SK-N-MC (cell line): Measurements from ENCODE around the gene TMEM88.

Experiments
- DNase-seq: peaks from one replicate; pipeline ENCODE4 v3.0.0-alpha.2; 2011; ENCODE audit warnings: low read depth, low spot score
- H3K27ac ChIP-seq: fragments of 200-600 bp; sonication (generic); 2 replicates; pipeline ENCODE4 v1.5.1; 2016; ENCODE audit warnings: mixed run types
- H3K36me3 ChIP-seq: fragments of 200-600 bp; sonication (generic); 2 replicates; pipeline ENCODE4 v1.6.1; 2017; ENCODE audit warnings: antibody characterized with exemption, low read length, mixed read lengths; ENCODE audit not compliant: insufficient read depth
- H3K4me3 ChIP-seq: fragments of 200-600 bp; sonication (generic); 2 replicates; pipeline ENCODE4 v1.5.1; 2016
- H3K9ac ChIP-seq: fragments of 200-600 bp; sonication (generic); 2 replicates; pipeline ENCODE4 v1.8.0; 2017; ENCODE audit warnings: mixed run types, mixed read lengths; ENCODE audit not compliant: insufficient read length
- H3K9me3 ChIP-seq: fragments of 200-600 bp; sonication (generic); 2 replicates; pipeline ENCODE4 v1.6.1; 2017; ENCODE audit warnings: low read depth, mild to moderate bottlenecking, antibody characterized with exemption, low read length, moderate library complexity, mixed read lengths
- EZH2 ChIP-seq: fragments of 200-600 bp; sonication (generic); IDR thresholded peaks from one replicate; pipeline ENCODE4 v1.6.1; 2017; ENCODE audit warnings: antibody characterized with exemption
- FOXP2 ChIP-seq: optimal IDR thresholded peaks from 2 replicates; pipeline ENCODE3; 2011; ENCODE audit warnings: mild to moderate bottlenecking, moderate library complexity; ENCODE audit not compliant: insufficient read depth; ENCODE audit errors: extremely low read length, control extremely low read depth
- POLR2AphosphoS5 ChIP-seq: IDR thresholded peaks from 2 replicates; pipeline ENCODE4 v1.6.1; 2012; ENCODE audit warnings: mild to moderate bottlenecking, low read depth, low read length, borderline replicate concordance

TMEM88 gene

DNA sequence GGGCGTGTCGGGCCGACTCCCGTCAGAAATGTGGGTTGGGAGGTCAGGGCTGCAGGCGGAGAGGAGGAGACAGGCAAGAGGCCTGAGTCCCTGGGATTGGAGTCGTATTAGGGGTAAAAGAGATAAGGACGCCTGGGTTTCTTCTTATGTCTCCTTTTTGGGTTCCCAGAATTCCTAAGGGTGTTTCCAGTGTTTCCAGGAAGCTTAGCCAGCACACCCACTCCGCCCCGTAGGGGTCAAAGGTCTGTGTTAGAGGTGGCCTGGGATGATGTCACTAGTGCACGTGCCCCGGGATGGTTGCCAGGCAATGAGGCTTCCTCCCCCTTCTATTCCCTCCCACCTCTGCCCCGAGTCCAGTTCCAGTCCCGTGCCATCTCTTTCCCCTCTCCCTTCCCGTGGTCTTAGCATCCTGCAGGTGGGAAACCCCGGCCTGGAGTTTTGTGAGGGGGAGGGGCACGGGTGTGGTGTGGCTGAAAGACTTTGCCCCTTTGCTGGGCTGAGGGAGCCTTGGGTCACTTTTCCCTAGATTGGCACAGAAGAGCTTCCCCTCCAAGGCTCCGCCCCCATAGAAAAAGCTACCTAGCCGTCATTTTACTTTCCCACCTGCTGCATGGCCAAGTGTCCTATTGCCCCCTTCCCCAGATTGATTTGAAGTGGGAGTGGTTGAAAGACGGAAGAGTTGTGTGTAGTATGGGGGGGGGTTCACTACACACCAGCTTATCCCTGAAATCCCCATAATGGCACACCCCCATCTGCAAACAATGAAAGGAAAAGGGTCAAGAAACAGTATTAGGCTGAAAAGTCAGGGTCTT lies 18.1 kb upstream of the TMEM88 start:
- peak; percentile 75 for DNase-seq
- TF ChIP-seq EZH2 = no peak
- no peak for TF ChIP-seq POLR2AphosphoS5
- peak; percentile 75 for TF ChIP-seq FOXP2
- H3K27ac ChIP-seq = peak overlapping the region; percentile 96
- H3K4me3 ChIP-seq = peak overlapping the region; percentile 82
- peak overlapping the region; percentile 89 for H3K9ac ChIP-seq
- H3K9me3 ChIP-seq = no peaks in the 10 kb centered on the region
- H3K36me3 ChIP-seq = peaks cover 15% of the 10 kb centered on the region; the same call in 1 of the 2 replicates

DNA sequence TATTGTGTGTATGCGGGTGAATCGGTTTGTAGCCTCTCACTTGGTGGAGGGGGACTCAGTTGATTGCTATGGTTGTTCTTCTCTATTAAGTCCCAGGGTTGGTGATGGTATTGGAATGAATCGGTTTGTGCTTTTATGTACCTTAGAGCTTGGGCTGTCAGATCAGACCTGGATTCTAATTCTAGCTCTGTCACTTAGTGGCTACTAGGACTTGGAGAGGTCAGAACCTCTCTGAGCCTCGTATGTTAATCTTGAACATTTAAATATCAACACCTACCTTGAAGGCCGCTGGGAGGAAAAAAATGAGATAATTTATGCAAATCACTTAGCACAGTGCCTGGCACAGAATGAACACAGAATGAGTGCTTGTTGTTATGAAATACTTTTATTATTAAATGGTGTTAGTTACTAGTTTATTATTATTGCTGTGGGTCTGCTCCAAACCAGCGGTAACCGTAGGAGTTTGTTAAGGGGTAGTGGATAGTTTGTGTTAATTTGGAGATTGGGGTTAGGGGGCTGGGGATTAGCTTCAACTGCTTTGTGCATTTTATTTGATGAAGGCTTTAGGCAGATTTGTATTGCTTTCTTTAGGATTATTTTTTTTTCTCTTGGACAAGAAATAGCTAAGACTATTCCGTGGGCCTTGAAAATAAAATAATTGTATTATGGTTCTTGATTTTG lies 17.3 kb upstream of the TMEM88 start:
- Histone ChIP-seq H3K36me3 (peaks cover 15% of the 10 kb centered on the region; the same call in 1 of the 2 replicates), H3K27ac (peak overlapping the region; percentile 92), H3K9me3 (no peaks in the 10 kb centered on the region), H3K4me3 (peak overlapping the region; percentile 82), H3K9ac (peak overlapping the region; percentile 74)
- no peak for TF ChIP-seq POLR2AphosphoS5
- no peak for TF ChIP-seq FOXP2
- no peak for TF ChIP-seq EZH2
- no peak for DNase-seq

DNA sequence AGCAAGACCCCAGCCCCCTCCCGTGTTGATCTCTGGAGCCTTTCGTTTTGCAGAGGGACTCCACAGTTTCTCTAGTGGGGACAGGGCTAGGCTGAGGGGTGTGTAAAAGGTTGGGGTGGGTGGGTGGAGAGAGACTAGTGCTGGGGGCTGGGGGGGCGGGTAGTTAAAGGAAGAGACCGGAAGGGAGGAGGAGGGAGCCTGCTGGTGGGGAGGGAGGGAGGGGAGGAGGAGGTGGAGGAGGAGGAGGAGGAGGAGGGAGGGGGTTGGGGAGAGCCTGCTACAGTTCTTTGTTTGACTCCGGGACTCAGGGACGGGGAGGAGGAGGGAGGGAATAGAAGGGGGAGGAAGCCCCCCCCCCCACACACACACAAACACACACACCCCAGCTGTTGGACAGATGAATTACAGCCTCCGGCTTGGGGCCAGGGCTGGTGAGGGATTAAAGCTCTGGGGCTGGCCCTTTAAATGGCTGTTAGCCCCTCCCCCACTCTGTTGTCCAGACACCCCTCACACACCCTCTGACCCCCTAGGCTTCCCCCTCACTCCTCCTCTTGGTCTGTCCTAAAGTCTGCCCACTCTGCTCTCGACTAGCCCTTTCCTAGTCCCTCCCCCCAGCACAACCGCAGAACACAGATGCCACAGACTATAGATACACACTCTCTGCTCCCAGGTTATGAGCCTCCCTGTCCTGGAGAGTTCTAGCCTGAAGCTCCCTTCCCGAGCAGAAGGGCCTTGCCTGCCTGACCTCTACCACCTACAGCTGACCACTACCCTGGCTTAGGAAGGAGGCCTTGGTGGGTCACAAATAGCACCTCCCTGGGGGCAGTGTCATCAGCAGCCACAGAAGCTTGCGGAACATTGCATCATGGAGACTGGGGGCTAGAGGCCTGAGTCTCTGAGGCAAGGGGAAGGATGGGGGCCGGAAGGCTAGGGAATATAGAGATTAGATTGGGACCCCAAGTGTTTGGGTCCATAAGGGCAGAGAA lies 16.5 kb upstream of the TMEM88 start:
- no peak for TF ChIP-seq POLR2AphosphoS5
- no peak for TF ChIP-seq EZH2
- TF ChIP-seq FOXP2 = no peak
- peaks cover 15% of the 10 kb centered on the region; the same call in 1 of the 2 replicates for H3K36me3 ChIP-seq
- H3K27ac ChIP-seq = peak overlapping the region; percentile 92
- no peak for DNase-seq
- peak overlapping the region; percentile 87 for H3K4me3 ChIP-seq
- H3K9ac ChIP-seq = peak overlapping the region; percentile 74
- no peaks in the 10 kb centered on the region for H3K9me3 ChIP-seq

DNA sequence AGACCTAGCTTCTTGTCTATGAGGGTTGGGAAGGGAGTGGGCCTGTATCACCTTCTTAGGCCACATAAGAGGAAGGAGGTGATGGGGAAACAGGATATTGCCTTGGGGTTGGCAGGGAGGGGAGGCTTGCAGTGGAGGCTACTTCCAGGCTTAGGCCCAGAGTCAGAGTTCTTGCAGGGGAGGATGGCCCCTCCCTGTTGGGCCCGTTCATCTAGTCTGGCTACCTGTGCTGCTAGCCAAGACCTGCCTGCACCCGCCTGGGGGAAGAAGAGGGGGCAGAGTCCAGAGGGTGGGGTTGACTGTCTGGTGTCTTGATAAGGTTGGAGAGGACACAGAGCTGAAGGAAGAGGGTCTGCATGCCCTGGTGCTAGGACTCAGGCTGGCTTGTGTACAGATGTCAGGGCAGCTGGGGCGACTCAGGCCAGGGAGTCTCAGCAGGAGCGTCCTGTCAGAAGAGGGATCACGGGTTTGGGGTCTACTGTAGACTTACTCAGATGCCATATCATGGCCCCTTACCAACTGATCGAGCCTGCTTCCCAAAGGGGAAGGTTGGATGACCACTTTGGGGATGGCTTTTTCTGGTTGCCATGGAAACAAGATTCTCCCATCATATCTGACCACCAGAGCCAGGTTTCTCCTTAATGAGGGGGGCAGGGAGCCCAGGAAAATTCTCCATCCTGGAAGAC lies 15.5 kb upstream of the TMEM88 start:
- Histone ChIP-seq H3K4me3 (peak overlapping the region; percentile 87), H3K9ac (peak overlapping the region; percentile 56), H3K9me3 (no peaks in the 10 kb centered on the region), H3K36me3 (peaks cover 15% of the 10 kb centered on the region; the same call in 1 of the 2 replicates), H3K27ac (peak overlapping the region; percentile 92)
- no peak for DNase-seq
- TF ChIP-seq EZH2 (no peak), FOXP2 (no peak), POLR2AphosphoS5 (no peak)

DNA sequence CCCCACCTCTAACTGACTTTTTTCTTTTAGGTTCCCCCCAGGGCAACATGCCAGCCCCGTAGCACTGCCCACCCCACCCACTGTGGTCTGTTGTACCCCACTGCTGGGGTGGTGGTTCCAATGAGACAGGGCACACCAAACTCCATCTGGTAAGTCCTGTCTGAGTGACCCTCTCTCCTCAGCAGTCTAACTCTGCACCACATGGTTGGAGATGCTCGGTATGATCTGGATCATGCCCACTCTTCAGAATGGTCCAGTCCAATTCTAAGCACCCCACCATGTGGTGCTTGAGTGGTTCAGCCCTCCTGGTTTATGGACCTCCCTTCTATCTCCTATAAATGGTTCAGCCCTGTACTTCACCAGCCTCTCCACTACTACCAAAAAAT lies 15.0 kb upstream of the TMEM88 start:
- Histone ChIP-seq H3K9ac (peak overlapping the region; percentile 24), H3K36me3 (peaks cover 16% of the 10 kb centered on the region; the same call in 1 of the 2 replicates), H3K9me3 (no peaks in the 10 kb centered on the region), H3K4me3 (peak overlapping the region; percentile 87), H3K27ac (peak overlapping the region; percentile 92)
- DNase-seq = no peak
- TF ChIP-seq EZH2 (no peak), FOXP2 (no peak)

DNA sequence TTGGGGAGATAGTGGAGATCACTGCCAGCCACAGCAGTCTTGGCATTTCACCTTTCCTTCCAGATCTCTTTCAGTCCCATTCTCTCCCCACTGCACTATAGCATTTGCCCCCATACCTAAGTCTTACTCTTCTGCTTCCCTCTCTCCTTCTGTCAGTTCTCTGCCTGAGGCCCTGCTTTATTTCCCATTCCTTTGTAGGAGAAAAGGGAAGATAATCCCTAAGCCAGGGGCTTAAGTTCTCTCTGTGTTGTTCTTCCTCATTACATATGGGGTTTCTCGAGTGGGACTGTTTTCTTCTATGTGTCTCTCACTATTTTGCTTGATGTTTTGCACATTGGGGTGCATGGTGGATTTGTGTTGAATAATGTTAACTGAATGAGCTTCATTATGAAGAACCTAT lies 14.4 kb upstream of the TMEM88 start:
- Histone ChIP-seq H3K36me3 (peaks cover 21% of the 10 kb centered on the region; the same call in 1 of the 2 replicates), H3K27ac (peak overlapping the region; percentile 92), H3K9ac (peak overlapping the region; percentile 24), H3K9me3 (no peaks in the 10 kb centered on the region), H3K4me3 (peak overlapping the region; percentile 87)
- no peak for TF ChIP-seq EZH2
- no peak for TF ChIP-seq POLR2AphosphoS5
- no peak for TF ChIP-seq FOXP2
- no peak for DNase-seq

DNA sequence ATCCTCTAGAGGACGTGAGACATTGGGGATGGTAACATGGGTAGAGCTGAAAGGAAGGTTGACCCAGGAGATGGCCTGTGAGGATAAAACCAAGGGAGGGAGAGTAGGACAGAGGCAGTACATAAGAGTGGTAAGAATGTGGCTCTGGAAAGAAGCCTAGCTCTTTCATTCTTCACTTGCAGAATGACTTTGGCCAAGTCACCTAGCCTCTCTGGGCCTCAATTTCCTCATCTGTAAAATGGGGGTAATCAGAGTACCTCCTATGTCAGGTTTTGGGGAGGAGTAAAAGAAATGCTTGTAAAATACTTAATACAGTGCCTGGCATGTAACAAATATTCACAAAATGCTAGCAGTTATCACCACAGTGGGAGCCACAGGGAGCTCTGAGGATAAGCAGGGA lies 14.0 kb upstream of the TMEM88 start:
- Histone ChIP-seq H3K27ac (peak overlapping the region; percentile 92), H3K9ac (peak overlapping the region; percentile 92), H3K9me3 (no peaks in the 10 kb centered on the region), H3K36me3 (peaks cover 25% of the 10 kb centered on the region; the same call in 1 of the 2 replicates), H3K4me3 (peak overlapping the region; percentile 87)
- no peak for DNase-seq
- TF ChIP-seq POLR2AphosphoS5 = no peak
- no peak for TF ChIP-seq EZH2
- no peak for TF ChIP-seq FOXP2
